Umbilical cord (tissue), 2 donors: ENCODE measurements around the gene WNT7A. TPM values are rescaled to one million over a fixed set of nuclear protein-coding genes. Genes with fewer than 3 reads are reported as not detected.
A peak's percentile ranks its signal among the peaks of the same experiment; 100 is the strongest.
"Not testable (repeated sequence)": the region's sequence is repeated elsewhere in the genome, so short reads cannot be mapped to it uniquely, and the experiment has no call there.

Source experiments
- DNase-seq: peaks from one replicate; pipeline ENCODE4 v3.0.0-alpha.2; 2015; ENCODE audit warnings: low spot score
- total RNA-seq: library from RNA; depleted of rRNA; stranded (reverse); fragments of >200 nt; gene quantifications from one replicate; pipeline ENCODE4 v1.2.3, GENCODE V29; 2014; ENCODE audit warnings: low replicate concordance; ENCODE audit not compliant: insufficient read depth

The WNT7A gene
- total RNA-seq, 1 donor from 2014 or later: 1.4 TPM

DNA sequence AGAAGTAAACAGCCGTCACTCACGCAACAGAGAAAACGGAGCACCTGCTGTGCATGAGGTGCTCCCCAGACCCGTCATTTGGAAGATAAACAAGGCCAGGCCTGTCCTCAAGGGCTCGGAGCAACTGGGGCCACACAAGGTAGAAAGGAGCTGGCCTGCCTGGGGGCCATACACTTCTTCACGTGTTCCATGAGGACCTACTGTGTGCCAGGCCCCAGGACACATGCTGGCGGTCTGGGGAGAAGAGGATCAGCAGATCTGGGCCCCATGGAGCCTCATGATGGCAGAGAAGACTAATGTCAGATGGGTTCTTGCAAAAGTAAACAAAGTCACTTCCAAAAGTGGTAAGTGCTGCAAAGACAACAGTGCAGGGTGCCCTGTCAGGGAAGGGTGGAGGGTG is 14.3 kb downstream of the WNT7A start:
- no peak for DNase-seq

DNA sequence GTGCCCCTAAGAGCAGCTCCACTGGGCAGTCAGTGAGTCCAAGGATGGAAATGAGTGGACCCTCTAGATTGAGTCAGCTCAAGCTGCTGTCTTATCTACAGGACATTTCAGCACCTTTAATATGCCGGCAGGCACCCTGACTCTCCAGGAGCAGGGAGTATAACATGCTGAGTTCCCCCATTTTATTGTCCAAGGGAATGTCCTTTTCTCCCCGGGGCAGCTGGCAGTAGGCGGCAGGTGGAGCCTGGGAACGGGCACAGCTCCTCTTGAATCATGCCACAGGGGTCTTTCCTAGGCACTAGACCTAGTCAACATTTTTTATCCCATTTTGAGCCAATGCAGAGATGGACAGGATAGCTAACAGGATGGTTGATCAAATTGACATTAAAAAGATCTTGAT is 14.8 kb downstream of the WNT7A start:
- DNase-seq: no peak

DNA sequence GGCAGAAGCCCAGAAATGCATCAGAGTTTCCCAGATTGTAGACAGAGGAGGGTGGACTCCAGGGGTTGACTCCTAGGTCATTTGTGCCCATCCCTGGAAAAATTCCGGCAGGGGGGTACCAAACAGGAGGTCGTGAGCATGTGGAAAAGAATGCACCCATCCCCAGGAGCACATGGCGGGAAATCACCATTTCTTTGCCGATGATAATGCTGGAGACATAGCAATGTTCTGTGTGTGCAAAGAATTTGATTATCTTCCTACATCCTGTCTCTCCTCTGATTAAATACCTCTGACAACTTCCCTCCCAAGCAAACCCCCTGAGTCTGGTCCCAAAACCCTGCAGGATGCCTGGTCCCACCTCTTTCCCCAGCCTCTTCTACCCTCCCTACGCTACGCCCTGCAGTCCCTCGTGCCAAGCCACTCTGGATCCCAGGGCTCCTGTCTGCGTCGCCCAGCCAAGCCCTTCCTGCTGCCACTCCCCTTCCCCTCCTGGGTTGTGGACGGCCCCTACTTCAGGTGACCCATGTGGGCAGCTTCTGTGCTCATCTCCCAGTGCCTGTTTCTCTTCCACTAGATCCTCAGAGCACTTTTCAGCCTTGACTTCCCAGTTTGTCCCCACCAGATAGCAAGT is 15.8 kb downstream of the WNT7A start:
- no peak for DNase-seq

- no peak for DNase-seq
These were observed 16.4 kb downstream of the WNT7A start for GRCh38 chr3:13863382-13863952.

DNA sequence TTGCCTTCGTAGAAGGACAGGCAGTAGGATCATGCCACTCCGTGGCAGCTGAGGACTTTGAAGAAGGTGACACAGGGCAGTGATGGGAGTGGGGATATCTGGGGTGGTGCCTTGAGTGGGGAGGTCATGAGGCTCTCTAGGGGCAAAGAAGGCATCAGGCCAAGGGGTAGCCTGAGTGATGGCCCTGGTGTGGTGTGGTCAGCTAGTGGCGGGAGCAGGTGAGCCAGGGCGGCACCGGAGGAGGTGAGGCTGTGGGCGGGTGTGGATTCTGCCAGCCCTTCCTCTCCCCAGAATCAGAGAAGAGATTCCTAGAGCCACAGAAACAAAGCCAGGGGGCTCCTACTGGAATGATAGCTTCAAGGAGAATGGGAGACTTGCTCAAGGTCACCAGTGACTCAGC is 18.4 kb downstream of the WNT7A start:
- DNase-seq: no peak

DNA sequence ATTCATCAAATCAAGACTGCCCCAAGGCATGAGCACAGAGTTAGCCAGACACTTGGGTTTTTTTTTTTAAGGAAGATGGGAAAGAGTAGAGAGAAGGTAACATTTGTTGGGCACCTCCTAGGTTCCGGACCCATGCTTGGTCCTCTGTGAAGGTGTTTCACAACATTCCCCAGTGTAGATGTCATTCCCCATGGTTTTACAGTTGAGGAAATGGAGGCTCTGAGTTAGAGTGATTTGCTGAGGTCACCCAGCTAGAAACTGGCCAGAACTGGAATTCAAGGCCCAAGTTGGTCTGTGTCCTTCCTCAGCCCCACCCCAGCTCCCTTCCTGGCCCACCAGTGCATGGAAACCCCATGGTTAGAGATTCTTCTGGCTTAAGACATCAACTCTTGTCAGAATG is 19.9 kb downstream of the WNT7A start:
- DNase-seq: no peak

DNA sequence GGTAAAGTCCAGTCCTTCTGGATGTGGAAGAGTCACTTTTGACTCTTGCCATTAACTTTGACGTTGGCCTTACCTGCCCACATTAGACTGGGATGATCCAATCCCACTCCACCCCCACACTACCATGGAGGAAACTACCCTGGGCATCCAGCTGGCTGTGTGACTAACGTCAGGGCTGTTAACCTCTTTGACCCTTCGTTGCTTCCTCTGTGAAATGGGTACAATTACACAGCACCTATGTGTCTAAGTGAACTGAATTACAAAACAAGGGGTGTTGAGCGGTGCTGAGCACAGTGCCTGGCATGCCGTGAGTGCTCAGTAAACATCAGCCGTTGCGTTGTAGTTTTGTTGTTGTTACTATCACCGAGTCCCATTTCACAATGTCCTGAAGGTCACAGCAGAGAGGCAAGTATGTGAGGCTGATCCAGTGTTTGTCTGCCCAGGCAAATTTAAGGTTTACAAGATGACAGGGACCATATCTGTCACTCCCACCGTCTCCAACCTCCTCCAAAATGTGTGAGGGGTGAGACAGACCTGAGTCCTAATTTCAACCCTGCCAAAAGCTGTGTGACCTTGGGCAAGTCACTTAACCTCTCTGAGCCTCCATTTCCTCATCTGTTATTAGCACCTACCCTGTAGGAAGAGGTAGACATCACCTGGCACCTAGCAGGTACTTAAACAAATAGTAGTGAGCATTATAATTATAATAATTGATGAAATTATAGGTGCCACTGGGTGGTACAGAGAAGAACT is 20.9 kb downstream of the WNT7A start:
- no peak for DNase-seq

GRCh38 chr3:13857702-13858380 is 22.0 kb downstream of the WNT7A start:
- no peak for DNase-seq

DNA sequence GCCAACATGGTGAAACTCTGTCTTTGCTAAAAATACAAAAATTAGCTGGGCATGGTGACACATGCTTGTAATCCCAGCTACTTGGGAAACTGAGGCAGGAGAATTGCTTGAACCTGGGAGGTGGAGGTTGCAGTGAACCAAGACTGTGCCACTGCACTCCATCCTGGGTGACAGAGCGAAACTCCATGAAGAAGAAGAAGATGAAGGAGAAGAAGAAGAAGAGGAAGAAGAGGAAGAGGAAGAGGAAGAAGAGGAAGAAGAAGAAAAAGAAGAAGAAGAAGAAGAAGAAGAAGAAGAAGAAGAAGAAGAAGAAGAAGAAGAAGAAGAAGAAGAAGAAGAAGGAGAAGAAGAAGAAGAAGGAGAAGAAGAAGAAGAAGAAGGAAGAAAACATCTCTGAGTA is 23.2 kb downstream of the WNT7A start:
- DNase-seq: not testable (repeated sequence)

DNA sequence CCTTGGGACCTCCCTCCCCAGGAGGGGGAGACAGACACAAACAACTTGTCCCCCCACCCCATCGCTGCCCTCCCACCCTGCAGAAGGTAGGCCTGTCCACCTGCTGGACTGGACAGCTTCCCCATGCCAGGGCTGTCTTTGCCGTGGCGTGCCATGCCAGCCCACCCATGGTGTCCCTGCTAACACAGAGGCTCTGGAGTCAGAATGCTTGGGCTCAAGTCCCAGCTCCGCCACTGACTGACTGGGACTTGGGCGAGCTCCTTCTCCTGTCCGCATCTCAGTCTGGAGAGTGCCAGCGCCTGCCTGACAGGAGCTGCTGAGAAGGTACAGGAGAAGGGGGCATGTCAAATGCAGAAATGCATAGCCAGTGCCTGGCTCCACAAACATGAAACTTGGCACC is 23.9 kb downstream of the WNT7A start:
- DNase-seq: no peak

- DNase-seq: no peak
These were observed 25.4 kb downstream of the WNT7A start for GRCh38 chr3:13854492-13854891.

- DNase-seq: no peak
These were observed 25.9 kb downstream of the WNT7A start for GRCh38 chr3:13853978-13854296.

DNA sequence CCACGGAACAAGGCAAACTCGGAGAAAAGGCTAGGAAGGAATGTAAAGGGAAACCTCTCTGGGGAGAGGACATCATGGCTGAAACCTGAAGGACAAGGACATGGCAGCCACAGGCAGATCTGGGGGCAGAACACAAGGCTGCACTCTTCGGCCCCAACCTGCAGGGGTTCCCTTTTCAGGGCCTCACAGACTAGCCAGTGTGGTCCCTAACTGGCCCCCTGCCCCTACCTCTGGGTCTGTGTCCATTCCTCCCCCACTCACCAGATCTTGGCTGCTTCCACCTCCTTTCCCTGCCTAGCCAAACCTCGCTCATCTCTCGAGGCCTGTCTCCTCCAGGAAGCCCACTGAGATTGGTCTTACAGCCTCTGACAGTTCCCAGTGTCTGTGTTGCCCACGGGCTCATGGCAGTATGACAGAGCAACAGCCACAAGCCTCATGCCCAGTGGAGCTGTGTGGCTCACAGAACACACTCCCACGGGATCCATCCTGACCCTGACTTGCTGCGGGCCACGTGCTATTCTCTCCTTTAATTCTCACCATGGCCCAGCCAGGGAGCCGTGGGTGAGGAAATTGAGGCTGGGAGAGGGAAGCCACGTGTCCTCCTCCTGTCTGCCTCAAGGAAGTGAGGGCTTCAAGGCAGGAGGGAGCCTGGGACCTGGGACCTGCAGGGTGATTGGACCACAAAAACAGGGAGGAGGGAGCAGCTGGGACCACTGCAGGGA is 26.5 kb downstream of the WNT7A start:
- no peak for DNase-seq

- peak; percentile 11 for DNase-seq
These were observed 27.2 kb downstream of the WNT7A start for GRCh38 chr3:13852638-13853009.

DNA sequence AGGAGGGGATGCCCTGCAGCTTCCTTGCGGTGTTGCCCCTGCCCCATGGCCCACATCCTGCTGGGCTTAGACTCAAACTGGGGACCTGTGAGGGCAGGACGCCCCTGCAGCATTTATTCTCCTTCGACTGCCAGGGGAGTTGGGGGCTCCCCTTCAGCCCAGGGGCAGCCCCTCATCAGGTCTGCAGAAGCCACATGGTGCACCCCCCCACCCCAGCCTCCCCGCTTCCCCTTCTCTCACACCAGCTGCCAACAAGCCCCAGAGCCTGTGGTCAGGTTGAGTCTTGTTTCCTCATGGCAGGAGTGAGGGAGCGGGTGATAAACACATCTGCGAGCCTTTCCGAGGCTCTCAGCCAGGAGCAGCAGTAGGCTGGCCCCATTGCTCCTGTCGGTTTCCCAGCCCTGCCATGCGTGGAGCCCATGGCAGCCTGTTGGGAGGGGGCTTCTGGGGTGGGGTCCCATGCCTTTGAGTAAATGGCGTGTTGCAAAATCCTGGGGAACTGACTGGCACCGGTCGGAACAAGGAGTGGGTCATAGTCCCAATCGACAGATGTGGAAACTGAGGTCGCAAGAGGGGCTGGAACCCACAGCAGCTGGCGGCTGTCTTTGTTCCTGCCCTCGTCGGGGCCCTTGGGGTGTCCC is 27.8 kb downstream of the WNT7A start:
- peak; percentile 24 for DNase-seq

DNA sequence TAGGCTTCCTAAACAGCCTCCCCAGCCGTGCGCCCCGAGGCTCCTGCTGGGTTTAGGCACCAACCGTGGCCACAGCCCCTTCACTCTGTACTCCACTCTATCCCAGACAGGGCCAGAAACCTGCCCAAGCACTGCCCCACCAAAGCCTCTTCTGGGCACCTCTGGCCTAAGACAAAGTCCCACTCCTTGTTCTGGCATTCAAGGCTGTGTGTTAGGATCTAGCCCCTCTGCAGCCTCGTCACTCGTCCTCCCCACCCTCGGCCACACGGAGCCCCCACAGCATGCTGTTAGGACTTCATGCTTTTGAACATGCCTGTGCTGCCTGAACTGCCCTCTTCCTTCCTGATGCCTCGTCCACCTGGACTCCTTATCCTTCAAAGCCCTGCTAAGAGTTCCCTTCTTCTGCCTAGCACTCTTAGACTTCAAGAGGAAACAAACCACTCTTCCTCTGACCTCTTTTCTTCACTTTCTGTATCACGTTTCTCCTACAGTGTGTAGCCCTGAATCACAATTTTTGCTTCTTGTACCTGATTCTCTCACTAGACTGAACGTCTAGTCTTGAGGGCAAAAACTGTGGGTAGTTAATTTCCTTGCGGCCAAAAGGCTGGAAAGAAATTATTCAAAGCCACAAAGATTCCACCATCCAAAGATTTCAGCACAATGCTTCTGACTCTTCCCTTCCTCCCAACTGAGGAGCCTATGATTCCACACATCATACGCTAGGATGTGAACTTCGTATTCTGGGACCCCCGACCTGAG is 28.6 kb downstream of the WNT7A start:
- DNase-seq: no peak

GRCh38 chr3:13850161-13850945 is 29.5 kb downstream of the WNT7A start:
- peak; percentile 73 for DNase-seq

DNA sequence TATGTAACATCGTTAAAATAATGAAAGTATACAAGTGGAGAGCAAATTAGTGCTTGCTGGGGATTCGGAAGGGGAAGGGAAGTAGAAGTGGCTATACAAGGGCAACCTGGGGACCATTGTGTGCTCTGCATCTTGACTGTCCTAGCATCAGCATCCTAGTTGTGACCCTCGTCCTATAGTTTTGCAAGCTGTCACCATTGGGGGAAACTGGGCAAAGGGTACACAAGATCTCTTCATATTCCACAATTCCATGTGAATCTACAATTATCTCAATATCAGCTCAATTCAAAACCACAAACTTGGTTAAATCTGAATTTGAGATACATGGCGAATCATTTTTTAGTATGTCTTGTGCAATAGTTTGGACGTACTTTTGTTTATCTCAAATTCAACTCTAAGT is 30.9 kb downstream of the WNT7A start:
- DNase-seq: no peak

DNA sequence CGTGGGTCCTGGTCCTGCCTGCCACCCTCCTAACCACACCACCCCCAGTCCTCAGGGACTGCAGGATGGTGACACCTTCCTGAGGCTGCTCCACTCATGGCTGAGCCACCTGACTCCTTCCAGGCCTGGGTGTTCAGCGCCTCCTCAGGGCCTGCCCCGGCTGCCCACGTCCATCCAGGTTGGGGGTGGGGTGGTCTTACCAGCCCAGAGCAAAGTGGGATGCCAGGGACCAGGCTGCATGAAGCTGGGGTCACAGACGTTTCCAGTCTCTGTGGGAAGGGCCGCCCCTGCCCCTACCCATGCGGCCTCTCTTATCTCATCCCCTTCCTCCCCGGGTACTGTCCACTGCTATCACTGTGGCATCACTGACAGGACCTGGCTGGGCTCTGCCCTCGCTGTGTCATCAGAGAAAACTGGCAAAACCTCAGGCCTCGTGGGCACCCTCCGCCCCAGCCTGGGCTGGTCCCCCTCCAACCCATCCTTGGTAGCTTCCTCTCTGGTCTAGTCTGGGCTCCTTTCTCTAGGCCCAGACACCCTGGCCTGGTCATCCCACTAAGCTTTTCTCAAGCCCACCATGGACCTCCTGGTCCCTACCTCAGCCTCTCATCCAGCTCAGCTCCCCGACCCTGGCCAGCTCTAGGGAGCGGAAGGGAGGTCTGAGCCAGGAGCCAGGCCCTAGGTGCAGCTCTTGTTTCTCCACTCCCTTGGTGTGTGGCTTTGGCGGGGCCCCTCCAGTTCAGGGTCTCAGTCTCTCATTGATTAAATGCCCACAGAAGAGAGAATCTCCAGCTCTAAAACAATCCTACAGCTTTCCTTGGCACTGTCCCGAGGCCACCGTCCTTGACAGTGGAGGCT is 32.9 kb downstream of the WNT7A start:
- no peak for DNase-seq
